Astrocyte (in vitro differentiated cells and primary cell): Measurements from ENCODE around the gene APOB. TPM values are rescaled to one million over a fixed set of nuclear protein-coding genes. Genes with fewer than 3 reads are reported as not detected.

ENCODE experiments used
- DNase-seq: peaks from one replicate; pipeline ENCODE4 v3.0.0-alpha.2; 2010; ENCODE audit warnings: low read depth
- FAIRE-seq: peaks from 2 replicates; lab custom pipeline; 2011; peaks lifted over from hg19 to GRCh38; lab: Jason Lieb, UNC
- H2AFZ ChIP-seq: 2 replicates; pipeline ENCODE4 v1.6.0; 2012; ENCODE audit warnings: low read depth, low read length, inconsistent platforms
- H3K27ac ChIP-seq: 2 replicates; pipeline ENCODE4 v1.5.1; 2011; ENCODE audit warnings: low read depth, low read length, inconsistent platforms
- H3K27me3 ChIP-seq: 2 replicates; pipeline ENCODE4 v1.6.0; 2011; ENCODE audit warnings: low read length, inconsistent platforms; ENCODE audit not compliant: insufficient read depth
- H3K36me3 ChIP-seq: 2 replicates; pipeline ENCODE4 v1.5.1; 2011; ENCODE audit warnings: low read length, inconsistent platforms; ENCODE audit not compliant: insufficient read depth
- H3K4me1 ChIP-seq: 2 replicates; pipeline ENCODE4 v1.5.1; 2011; ENCODE audit warnings: low read length, inconsistent platforms; ENCODE audit not compliant: insufficient read depth
- H3K4me2 ChIP-seq: 2 replicates; pipeline ENCODE4 v1.6.0; 2012; ENCODE audit warnings: low read length, inconsistent platforms
- H3K4me3 ChIP-seq: 2 replicates; pipeline ENCODE4 v1.5.1; 2011; ENCODE audit warnings: low read depth, mild to moderate bottlenecking, low read length, inconsistent platforms; ENCODE audit not compliant: insufficient read depth
- H3K79me2 ChIP-seq: 2 replicates; pipeline ENCODE4 v1.6.0; 2012; ENCODE audit warnings: mild to moderate bottlenecking, low read length, inconsistent platforms; ENCODE audit not compliant: insufficient read depth
- H3K9ac ChIP-seq: 2 replicates; pipeline ENCODE4 v1.6.0; 2012; ENCODE audit warnings: mild to moderate bottlenecking, low read length, inconsistent platforms
- H3K9me3 ChIP-seq: 2 replicates; pipeline ENCODE4 v1.5.1; 2012; ENCODE audit warnings: low read depth, mild to moderate bottlenecking, low read length, inconsistent platforms; ENCODE audit not compliant: insufficient read depth
- H4K20me1 ChIP-seq: 2 replicates; pipeline ENCODE4 v1.6.0; 2012; ENCODE audit warnings: low read length, inconsistent platforms; ENCODE audit not compliant: insufficient read depth
- H3K27ac Mint-ChIP-seq: one replicate; pipeline ENCODE4 v1.8.0; 2021; ENCODE audit warnings: mild to moderate bottlenecking, mixed read lengths; ENCODE audit not compliant: unreplicated experiment
- H3K27me3 Mint-ChIP-seq: one replicate; pipeline ENCODE4 v1.8.0; 2021; ENCODE audit warnings: low read depth, mixed read lengths; ENCODE audit not compliant: unreplicated experiment
- H3K36me3 Mint-ChIP-seq: one replicate; pipeline ENCODE4 v1.8.0; 2021; ENCODE audit warnings: low read depth, mixed read lengths; ENCODE audit not compliant: unreplicated experiment
- H3K4me1 Mint-ChIP-seq: one replicate; pipeline ENCODE4 v1.8.0; 2021; ENCODE audit warnings: low read depth, mixed read lengths; ENCODE audit not compliant: unreplicated experiment
- H3K4me3 Mint-ChIP-seq: one replicate; pipeline ENCODE4 v1.8.0; 2021; ENCODE audit warnings: mild to moderate bottlenecking, moderate library complexity, mixed read lengths; ENCODE audit not compliant: unreplicated experiment
- H3K9me3 Mint-ChIP-seq: one replicate; pipeline ENCODE4 v1.8.0; 2021; ENCODE audit warnings: mild to moderate bottlenecking, mixed read lengths; ENCODE audit not compliant: unreplicated experiment
- EZH2 ChIP-seq: IDR thresholded peaks from 2 replicates; pipeline ENCODE4 v1.6.1; 2012; ENCODE audit warnings: mild to moderate bottlenecking, low read length, inconsistent platforms; ENCODE audit not compliant: insufficient read depth
- total RNA-seq: library from RNA; stranded (reverse); gene quantifications from 2 replicates; pipeline ENCODE4 v1.2.1, GENCODE V29; 2021
- TF ChIP-seq, protein P1 (sequence below): IDR thresholded peaks from 2 replicates; pipeline ENCODE4 v1.5.1; 2011; ENCODE audit warnings: low read depth, mild to moderate bottlenecking, inconsistent platforms, low read length, moderate library complexity; ENCODE audit not compliant: insufficient read depth

The APOB gene
- total RNA-seq, 1 donor from 2014 or later, result 0.05 TPM

DNA sequence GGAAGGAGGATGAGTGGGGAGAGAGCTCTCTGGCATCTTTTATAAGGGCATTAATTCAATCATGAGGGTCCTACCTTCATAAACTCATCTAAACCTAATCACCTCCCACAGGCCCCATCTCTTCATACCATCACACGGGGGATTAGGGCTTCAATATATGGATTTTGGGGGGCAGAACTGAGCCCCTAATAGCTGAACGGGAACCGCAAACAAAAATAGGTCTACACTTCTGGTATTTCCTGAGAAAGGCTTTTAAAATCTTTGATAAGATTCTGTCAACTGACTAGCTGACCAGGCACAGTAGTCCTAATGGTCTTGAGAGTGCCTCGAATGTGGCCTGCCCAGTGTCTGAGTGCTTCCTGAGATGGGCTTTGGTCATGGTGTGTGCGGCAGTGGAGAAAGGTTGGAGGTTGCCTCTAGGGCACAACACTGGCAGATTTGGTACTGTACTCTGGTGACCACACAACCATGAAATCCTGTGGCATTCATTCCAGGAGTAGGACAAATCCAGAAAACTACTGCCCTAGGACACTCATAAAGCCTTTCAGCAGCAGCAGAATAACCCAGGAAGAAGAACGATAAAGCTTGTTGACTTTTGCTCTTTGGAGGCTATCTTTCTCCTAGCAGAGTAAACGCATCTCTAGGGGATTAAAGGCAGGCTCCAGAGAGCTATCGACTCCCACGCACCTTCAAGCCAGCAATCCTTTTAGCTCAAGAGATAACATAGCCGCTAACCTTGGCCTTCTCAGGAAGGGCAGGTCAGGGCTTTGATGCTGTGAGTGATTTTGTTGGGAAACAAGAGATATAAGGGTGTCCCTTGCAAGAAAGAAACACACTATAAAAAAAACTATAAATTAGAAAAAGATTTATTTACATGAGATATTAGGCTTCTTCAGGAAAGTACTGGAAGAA is 12.3 kb upstream of the APOB start:
- Histone ChIP-seq H3K4me2 (no peak overlapping the region), H3K27me3 (no peaks in the 10 kb centered on the region), H4K20me1 (no peaks in the 10 kb centered on the region), H3K9me3 (no peaks in the 10 kb centered on the region), H3K9ac (no peak overlapping the region), H3K27ac (no peak overlapping the region), H3K79me2 (no peaks in the 10 kb centered on the region), H3K4me3 (no peak overlapping the region), H3K4me1 (no peaks in the 10 kb centered on the region), H3K36me3 (no peaks in the 10 kb centered on the region), H2AFZ (no peak overlapping the region)
- DNase-seq, result no peak
- FAIRE-seq, result no peak
- Mint-ChIP-seq H3K36me3 (no peaks in the 10 kb centered on the region), H3K4me3 (no peak overlapping the region), H3K27ac (no peak overlapping the region), H3K27me3 (peaks cover 11% of the 10 kb centered on the region), H3K9me3 (peaks cover 1% of the 10 kb centered on the region), H3K4me1 (no peaks in the 10 kb centered on the region)
- no peak for TF ChIP-seq EZH2
- TF ChIP-seq, protein P1, sequence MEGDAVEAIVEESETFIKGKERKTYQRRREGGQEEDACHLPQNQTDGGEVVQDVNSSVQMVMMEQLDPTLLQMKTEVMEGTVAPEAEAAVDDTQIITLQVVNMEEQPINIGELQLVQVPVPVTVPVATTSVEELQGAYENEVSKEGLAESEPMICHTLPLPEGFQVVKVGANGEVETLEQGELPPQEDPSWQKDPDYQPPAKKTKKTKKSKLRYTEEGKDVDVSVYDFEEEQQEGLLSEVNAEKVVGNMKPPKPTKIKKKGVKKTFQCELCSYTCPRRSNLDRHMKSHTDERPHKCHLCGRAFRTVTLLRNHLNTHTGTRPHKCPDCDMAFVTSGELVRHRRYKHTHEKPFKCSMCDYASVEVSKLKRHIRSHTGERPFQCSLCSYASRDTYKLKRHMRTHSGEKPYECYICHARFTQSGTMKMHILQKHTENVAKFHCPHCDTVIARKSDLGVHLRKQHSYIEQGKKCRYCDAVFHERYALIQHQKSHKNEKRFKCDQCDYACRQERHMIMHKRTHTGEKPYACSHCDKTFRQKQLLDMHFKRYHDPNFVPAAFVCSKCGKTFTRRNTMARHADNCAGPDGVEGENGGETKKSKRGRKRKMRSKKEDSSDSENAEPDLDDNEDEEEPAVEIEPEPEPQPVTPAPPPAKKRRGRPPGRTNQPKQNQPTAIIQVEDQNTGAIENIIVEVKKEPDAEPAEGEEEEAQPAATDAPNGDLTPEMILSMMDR, result no peak

DNA sequence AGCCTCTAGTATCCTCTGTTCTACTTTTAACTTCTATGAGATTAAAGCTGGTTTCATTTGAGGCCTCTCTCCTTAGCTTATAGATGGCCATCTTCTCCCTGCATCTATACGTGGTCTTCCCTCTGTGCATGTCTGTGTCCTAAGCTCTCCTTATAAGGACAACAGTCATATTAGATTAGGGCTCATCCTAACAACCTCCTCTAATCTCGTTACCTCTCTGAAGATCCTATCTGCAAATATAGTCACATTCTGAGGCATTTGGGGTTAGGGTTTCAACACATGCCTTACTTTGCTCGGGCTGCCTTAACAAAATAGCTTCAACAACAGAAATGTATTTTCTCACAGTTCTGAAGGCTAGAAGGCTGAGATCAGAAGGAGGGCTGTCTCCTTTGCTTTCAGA is 11.6 kb upstream of the APOB start:
- H3K9me3 ChIP-seq, result no peaks in the 10 kb centered on the region
- H3K4me2 ChIP-seq, result no peak overlapping the region
- Mint-ChIP-seq H3K36me3 (no peaks in the 10 kb centered on the region), H3K4me3 (no peak overlapping the region), H3K27me3 (peaks cover 11% of the 10 kb centered on the region), H3K27ac (no peak overlapping the region), H3K9me3 (peaks cover 1% of the 10 kb centered on the region), H3K4me1 (no peaks in the 10 kb centered on the region)
- no peak overlapping the region for H3K9ac ChIP-seq
- no peaks in the 10 kb centered on the region for H3K36me3 ChIP-seq
- TF ChIP-seq EZH2, result no peak
- TF ChIP-seq, protein P1, result no peak
- H3K27me3 ChIP-seq, result no peaks in the 10 kb centered on the region
- H4K20me1 ChIP-seq, result no peaks in the 10 kb centered on the region
- DNase-seq (no peak), FAIRE-seq (no peak)
- H2AFZ ChIP-seq, result no peak overlapping the region
- H3K27ac ChIP-seq, result no peak overlapping the region
- no peak overlapping the region for H3K4me3 ChIP-seq
- H3K4me1 ChIP-seq, result no peaks in the 10 kb centered on the region
- no peaks in the 10 kb centered on the region for H3K79me2 ChIP-seq

DNA sequence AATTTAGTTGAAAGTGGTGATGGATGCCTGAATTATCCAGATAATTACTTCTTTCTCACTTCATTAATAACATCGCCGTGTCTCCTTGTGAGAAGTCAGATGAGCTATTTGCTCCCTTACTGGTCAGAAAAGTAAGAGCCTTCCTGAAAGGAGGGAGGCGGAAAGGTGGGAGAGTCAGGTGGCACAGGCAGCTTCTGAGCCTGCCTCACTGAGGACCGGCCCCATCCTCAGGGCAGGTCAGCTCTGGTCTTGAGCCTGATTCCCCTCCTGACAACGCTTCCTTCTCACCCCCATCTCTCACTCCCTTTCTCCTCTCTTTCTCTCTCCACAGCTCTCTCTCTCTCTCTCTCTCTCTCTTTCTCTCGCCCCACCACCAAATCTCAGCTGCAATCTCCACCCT is 10.1 kb upstream of the APOB start:
- Histone ChIP-seq H3K4me3 (no peak overlapping the region), H3K4me1 (no peaks in the 10 kb centered on the region), H3K36me3 (no peaks in the 10 kb centered on the region), H3K79me2 (no peaks in the 10 kb centered on the region), H2AFZ (no peak overlapping the region), H3K9me3 (no peaks in the 10 kb centered on the region), H3K27me3 (no peaks in the 10 kb centered on the region), H3K4me2 (no peak overlapping the region), H3K27ac (no peak overlapping the region), H3K9ac (no peak overlapping the region), H4K20me1 (no peaks in the 10 kb centered on the region)
- Mint-ChIP-seq H3K4me1 (no peaks in the 10 kb centered on the region), H3K36me3 (no peaks in the 10 kb centered on the region), H3K4me3 (no peak overlapping the region), H3K27me3 (peaks cover 11% of the 10 kb centered on the region), H3K27ac (no peak overlapping the region), H3K9me3 (peaks cover 1% of the 10 kb centered on the region)
- TF ChIP-seq EZH2, result no peak
- TF ChIP-seq, protein P1, result no peak
- FAIRE-seq (no peak), DNase-seq (no peak)
